Mesendoderm (in vitro differentiated cells): ENCODE data around the gene PIK3R2.

ENCODE experiments used
- DNase-seq: peaks from one replicate; pipeline ENCODE4 v3.0.0; 2013
- H2AK5ac ChIP-seq: 2 replicates; pipeline ENCODE4 v1.6.1; 2013; ENCODE audit warnings: low read length, inconsistent platforms
- H2BK120ac ChIP-seq: 2 replicates; pipeline ENCODE4 v1.6.1; 2013; ENCODE audit warnings: low read depth, mild to moderate bottlenecking, low read length, moderate library complexity, mixed read lengths
- H2BK15ac ChIP-seq: replicated peaks from 2 replicates; pipeline ENCODE4 v1.6.1; 2013; ENCODE audit warnings: low read depth, mild to moderate bottlenecking, moderate library complexity
- H2BK5ac ChIP-seq: 2 replicates; pipeline ENCODE4 v1.6.1; 2013; ENCODE audit warnings: low read length, inconsistent platforms
- H3K18ac ChIP-seq: 2 replicates; pipeline ENCODE4 v1.6.1; 2013; ENCODE audit warnings: mild to moderate bottlenecking, low read length, mixed read lengths
- H3K23ac ChIP-seq: one replicate; pipeline ENCODE4 v1.6.1; 2013; ENCODE audit warnings: low read length
- H3K27ac ChIP-seq: 2 replicates; pipeline ENCODE4 v1.5.1; 2013; ENCODE audit warnings: low read depth, mild to moderate bottlenecking, inconsistent platforms, low read length, moderate library complexity
- H3K27me3 ChIP-seq: 2 replicates; pipeline ENCODE4 v1.6.1; 2013; ENCODE audit warnings: low read length, control low read depth, mild to moderate bottlenecking, inconsistent platforms; ENCODE audit not compliant: insufficient read depth, poor library complexity
- H3K36me3 ChIP-seq: 2 replicates; pipeline ENCODE4 v1.6.1; 2013; ENCODE audit warnings: low read length, inconsistent platforms; ENCODE audit not compliant: control insufficient read depth, insufficient read depth
- H3K4ac ChIP-seq: one replicate; pipeline ENCODE4 v1.6.1; 2013; ENCODE audit warnings: low read depth, mild to moderate bottlenecking, low read length, moderate library complexity
- H3K4me1 ChIP-seq: 2 replicates; pipeline ENCODE4 v1.6.1; 2013; ENCODE audit warnings: low read depth, low read length, inconsistent platforms; ENCODE audit not compliant: control insufficient read depth
- H3K4me2 ChIP-seq: 2 replicates; pipeline ENCODE4 v1.6.1; 2013; ENCODE audit warnings: low read length
- H3K4me3 ChIP-seq: 2 replicates; pipeline ENCODE4 v1.5.1; 2013; ENCODE audit warnings: mild to moderate bottlenecking, low read length
- H3K56ac ChIP-seq: one replicate; pipeline ENCODE4 v1.6.1; 2013; ENCODE audit warnings: low read length
- H3K79me1 ChIP-seq: 2 replicates; pipeline ENCODE4 v1.6.1; 2013; ENCODE audit warnings: low read length, inconsistent platforms
- H3K79me2 ChIP-seq: 2 replicates; pipeline ENCODE4 v1.6.1; 2013; ENCODE audit warnings: mild to moderate bottlenecking, low read length; ENCODE audit not compliant: control insufficient read depth, insufficient read depth
- H3K9ac ChIP-seq: 2 replicates; pipeline ENCODE4 v1.6.1; 2013; ENCODE audit warnings: low read length, inconsistent platforms
- H4K5ac ChIP-seq: one replicate; pipeline ENCODE4 v1.6.1; 2013; ENCODE audit warnings: low read length
- H4K8ac ChIP-seq: one replicate; pipeline ENCODE4 v1.6.1; 2013; ENCODE audit warnings: low read depth, mild to moderate bottlenecking, control low read depth, low read length, moderate library complexity
- WGBS: extraction: QIAGEN DNeasy Blood & Tissue Kit; methylation state at CpG from one replicate; pipeline ENCODE4 v1.1.7; 2013; ENCODE audit warnings: low lambda C conversion rate, missing lambda C conversion rate; ENCODE audit not compliant: insufficient coverage; ENCODE audit errors: extremely low coverage; 5-methylcytosine and 5-hydroxymethylcytosine counted together

The PIK3R2 gene

GRCh38 chr19:18173054-18173571 lies 20.1 kb downstream of the PIK3R2 start:
- no peak overlapping the region for H4K8ac ChIP-seq
- no peak overlapping the region for H2AK5ac ChIP-seq
- H3K4me1 ChIP-seq, result peaks cover 2% of the 10 kb centered on the region
- WGBS, result no CpG with 5 or more reads among the region's 18 CpGs
- H3K18ac ChIP-seq, result no peak overlapping the region
- no peak overlapping the region for H4K5ac ChIP-seq
- DNase-seq, result no peak
- no peak overlapping the region for H3K4me2 ChIP-seq
- no peaks in the 10 kb centered on the region for H3K36me3 ChIP-seq
- H3K56ac ChIP-seq, result peak overlapping the region; percentile 77
- no peak overlapping the region for H2BK120ac ChIP-seq
- H3K79me1 ChIP-seq, result no peaks in the 10 kb centered on the region
- H3K23ac ChIP-seq, result no peak overlapping the region
- no peak overlapping the region for H2BK5ac ChIP-seq
- H3K27ac ChIP-seq, result no peak overlapping the region
- H3K4me3 ChIP-seq, result no peak overlapping the region
- H3K79me2 ChIP-seq, result no peaks in the 10 kb centered on the region
- H3K9ac ChIP-seq, result peak overlapping the region; percentile 26
- H3K27me3 ChIP-seq, result no peaks in the 10 kb centered on the region
- no peak overlapping the region for H2BK15ac ChIP-seq
- no peak overlapping the region for H3K4ac ChIP-seq

DNA sequence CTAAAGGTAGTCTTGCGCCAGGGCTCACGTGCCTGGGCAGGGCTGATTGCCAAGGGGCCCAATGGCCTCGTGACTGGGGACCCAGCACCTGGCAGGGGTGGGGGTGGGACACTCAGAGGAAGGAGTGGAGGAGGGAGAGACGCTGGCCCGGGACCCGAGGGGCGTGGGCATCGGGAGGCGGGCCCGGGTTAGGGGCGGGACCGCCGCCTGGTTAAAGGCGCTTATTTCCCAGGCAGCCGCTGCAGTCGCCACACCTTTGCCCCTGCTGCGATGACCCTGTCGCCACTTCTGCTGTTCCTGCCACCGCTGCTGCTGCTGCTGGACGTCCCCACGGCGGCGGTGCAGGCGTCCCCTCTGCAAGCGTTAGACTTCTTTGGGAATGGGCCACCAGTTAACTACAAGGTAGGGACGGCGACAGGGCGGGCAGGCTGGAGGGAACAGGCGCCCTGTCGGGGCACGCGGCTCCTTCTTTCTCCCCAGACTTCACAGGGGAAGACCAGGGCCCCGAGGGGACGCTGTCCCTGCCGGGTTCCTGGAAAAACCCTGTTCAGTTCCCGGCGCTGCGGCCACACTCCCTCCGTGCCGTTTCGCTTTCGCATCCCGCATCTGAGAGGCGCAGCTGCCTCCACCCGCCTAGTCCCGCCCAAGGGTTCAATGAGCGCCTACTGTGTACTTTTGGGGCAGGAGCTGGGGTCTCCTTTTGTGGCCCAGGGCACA lies 20.8 kb downstream of the PIK3R2 start, which contains the start of gene IFI30:
IFI30 (plus strand) TSS at position 242 of the 717 bp plus-strand sequence; CDS start at position 271, 29 bp downstream.
- Histone ChIP-seq H2AK5ac (no peak within 1 kb of the TSS), H3K27me3 (no peaks in the 10 kb centered on the region), H3K56ac (peak within 1 kb of the TSS; percentile 81), H3K4me3 (peak within 1 kb of the TSS; percentile 13), H3K23ac (no peak within 1 kb of the TSS), H3K4me1 (peaks cover 2% of the 10 kb centered on the region), H3K36me3 (no peaks in the 10 kb centered on the region), H2BK5ac (no peak within 1 kb of the TSS), H2BK120ac (no peak within 1 kb of the TSS), H3K9ac (peak within 1 kb of the TSS; percentile 58), H4K5ac (no peak within 1 kb of the TSS), H3K4ac (no peak within 1 kb of the TSS), H2BK15ac (no peak within 1 kb of the TSS), H3K18ac (no peak within 1 kb of the TSS), H3K4me2 (peak within 1 kb of the TSS; percentile 90), H3K27ac (no peak within 1 kb of the TSS), H4K8ac (no peak within 1 kb of the TSS), H3K79me2 (no peaks in the 10 kb centered on the region), H3K79me1 (no peaks in the 10 kb centered on the region)
- peak; percentile 77 for DNase-seq
- WGBS, result no CpG with 5 or more reads among the region's 47 CpGs

- Histone ChIP-seq H4K5ac (no peak overlapping the region), H2BK120ac (no peak overlapping the region), H3K79me1 (no peaks in the 10 kb centered on the region), H2BK15ac (no peak overlapping the region), H3K79me2 (no peaks in the 10 kb centered on the region), H3K27me3 (no peaks in the 10 kb centered on the region), H3K27ac (no peak overlapping the region), H3K9ac (no peak overlapping the region), H3K23ac (no peak overlapping the region), H2BK5ac (no peak overlapping the region), H3K4me1 (peaks cover 2% of the 10 kb centered on the region), H2AK5ac (no peak overlapping the region), H3K18ac (no peak overlapping the region), H4K8ac (no peak overlapping the region), H3K4me2 (no peak overlapping the region), H3K56ac (peak overlapping the region; percentile 25), H3K36me3 (no peaks in the 10 kb centered on the region), H3K4me3 (no peak overlapping the region), H3K4ac (no peak overlapping the region)
- no peak for DNase-seq
- no CpG with 5 or more reads among the region's 11 CpGs for WGBS
Measured at GRCh38 chr19:18174983-18175382, 22.0 kb downstream of the PIK3R2 start.

DNA sequence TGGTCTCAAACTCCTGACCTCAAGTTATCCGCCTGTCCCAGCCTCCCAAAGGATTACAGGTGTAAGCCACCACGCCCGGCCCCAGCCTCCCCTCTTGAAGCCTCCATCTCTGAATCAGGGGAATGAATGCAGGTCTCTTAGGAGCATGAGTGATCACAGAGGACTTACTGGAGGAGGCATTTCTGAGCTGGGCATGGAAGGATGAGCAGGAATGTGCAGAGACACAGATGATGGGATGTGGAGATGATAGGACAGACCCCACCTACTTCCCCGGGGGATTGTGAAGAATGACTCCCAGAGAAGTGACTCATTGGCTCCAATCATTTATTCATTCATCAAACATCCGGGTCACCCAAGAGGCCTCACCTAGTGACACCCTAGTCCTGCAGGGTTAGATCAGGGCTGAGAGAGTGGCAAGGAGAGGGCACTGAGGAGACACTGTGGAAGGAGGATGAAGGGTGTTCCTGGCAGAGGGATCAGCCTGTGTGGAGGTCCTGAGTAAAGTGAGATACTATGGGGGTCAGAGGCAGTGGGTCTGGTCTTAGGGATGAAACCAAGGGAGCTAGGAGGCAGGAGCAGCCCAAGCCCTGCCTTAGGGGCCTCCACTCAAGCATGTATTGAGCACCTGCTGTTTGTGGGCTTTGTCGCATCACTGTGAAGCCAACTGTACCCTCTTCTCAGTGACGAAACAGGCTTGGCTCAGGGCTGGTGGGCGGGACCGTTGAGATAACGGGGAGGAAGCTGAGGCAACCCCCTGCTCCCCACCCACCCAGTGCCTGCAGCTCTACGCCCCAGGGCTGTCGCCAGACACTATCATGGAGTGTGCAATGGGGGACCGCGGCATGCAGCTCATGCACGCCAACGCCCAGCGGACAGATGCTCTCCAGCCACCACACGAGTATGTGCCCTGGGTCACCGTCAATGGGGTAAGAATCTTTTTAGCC lies 23.7 kb downstream of the PIK3R2 start:
- no peak overlapping the region for H3K4me2 ChIP-seq
- no peak overlapping the region for H3K4me3 ChIP-seq
- no peak overlapping the region for H4K8ac ChIP-seq
- no peak overlapping the region for H3K27ac ChIP-seq
- no peaks in the 10 kb centered on the region for H3K79me2 ChIP-seq
- no peak overlapping the region for H2BK120ac ChIP-seq
- peaks cover 2% of the 10 kb centered on the region for H3K4me1 ChIP-seq
- no CpG with 5 or more reads among the region's 19 CpGs for WGBS
- no peaks in the 10 kb centered on the region for H3K36me3 ChIP-seq
- no peak overlapping the region for H4K5ac ChIP-seq
- no peak overlapping the region for H2BK15ac ChIP-seq
- H3K18ac ChIP-seq, result no peak overlapping the region
- no peak for DNase-seq
- H3K27me3 ChIP-seq, result no peaks in the 10 kb centered on the region
- no peak overlapping the region for H3K4ac ChIP-seq
- H3K23ac ChIP-seq, result no peak overlapping the region
- no peak overlapping the region for H3K56ac ChIP-seq
- H3K79me1 ChIP-seq, result no peaks in the 10 kb centered on the region
- no peak overlapping the region for H3K9ac ChIP-seq
- no peak overlapping the region for H2AK5ac ChIP-seq
- no peak overlapping the region for H2BK5ac ChIP-seq

DNA sequence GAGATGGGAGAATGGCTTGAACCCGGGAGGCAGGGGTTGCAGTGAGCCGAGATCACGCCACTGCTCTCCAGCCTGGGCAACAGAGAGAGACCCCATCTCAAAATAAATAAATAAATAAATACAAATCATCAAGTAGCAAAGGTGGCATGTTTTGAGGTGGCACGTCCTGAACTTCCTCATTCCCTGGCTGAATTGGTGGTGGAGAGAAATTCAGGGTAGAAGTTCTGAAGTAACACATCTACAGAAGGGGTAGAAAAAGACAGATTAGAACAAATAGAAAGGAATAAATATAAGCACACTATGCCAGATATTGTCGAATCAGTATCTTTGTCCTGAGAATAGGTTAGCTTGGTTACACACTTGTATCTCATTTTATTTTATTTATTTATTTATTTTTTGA lies 27.0 kb downstream of the PIK3R2 start:
- no peak overlapping the region for H4K5ac ChIP-seq
- H3K36me3 ChIP-seq, result no peaks in the 10 kb centered on the region
- H3K23ac ChIP-seq, result no peak overlapping the region
- H3K27ac ChIP-seq, result no peak overlapping the region
- H2BK5ac ChIP-seq, result no peak overlapping the region
- H3K79me1 ChIP-seq, result no peaks in the 10 kb centered on the region
- no peak overlapping the region for H2AK5ac ChIP-seq
- H3K4me2 ChIP-seq, result no peak overlapping the region
- H3K56ac ChIP-seq, result no peak overlapping the region
- H3K27me3 ChIP-seq, result no peaks in the 10 kb centered on the region
- no peaks in the 10 kb centered on the region for H3K4me1 ChIP-seq
- H3K4me3 ChIP-seq, result no peak overlapping the region
- no peak overlapping the region for H2BK120ac ChIP-seq
- H3K79me2 ChIP-seq, result no peaks in the 10 kb centered on the region
- no CpG with 5 or more reads among the region's 5 CpGs for WGBS
- no peak overlapping the region for H3K4ac ChIP-seq
- no peak for DNase-seq
- no peak overlapping the region for H4K8ac ChIP-seq
- H2BK15ac ChIP-seq, result no peak overlapping the region
- no peak overlapping the region for H3K18ac ChIP-seq
- H3K9ac ChIP-seq, result no peak overlapping the region
